Measurements from ENCODE around the gene GRIK4.

GRIK4 gene

GRCh38 chr11:120928627-120929026 lies 417.1 kb downstream of the GRIK4 start:
- H3K4me3 ChIP-seq (ENCODE audit: low read depth, low read length), result no peak overlapping the region
- DNase-seq (ENCODE audit: low read depth), result no peak
- TF ChIP-seq CTCF (IDR thresholded peaks at IDR 0.05; ENCODE audit: insufficient read depth, low read depth, low read length, missing control alignments), result no peak

- DNase-seq (ENCODE audit: low read depth), result no peak
- H3K4me3 ChIP-seq (ENCODE audit: low read depth, low read length), result no peak overlapping the region
- TF ChIP-seq CTCF (IDR thresholded peaks at IDR 0.05; ENCODE audit: insufficient read depth, low read depth, low read length, missing control alignments), result no peak
These were observed 417.5 kb downstream of the GRIK4 start for GRCh38 chr11:120929090-120929489.

- no peak overlapping the region for H3K4me3 ChIP-seq (ENCODE audit: low read depth, low read length)
- peak; percentile 85 for DNase-seq (ENCODE audit: low read depth)
- peak; percentile 80 for TF ChIP-seq CTCF (IDR thresholded peaks at IDR 0.05; ENCODE audit: insufficient read depth, low read depth, low read length, missing control alignments)
These were observed 418.2 kb downstream of the GRIK4 start for GRCh38 chr11:120929664-120930154.

DNA sequence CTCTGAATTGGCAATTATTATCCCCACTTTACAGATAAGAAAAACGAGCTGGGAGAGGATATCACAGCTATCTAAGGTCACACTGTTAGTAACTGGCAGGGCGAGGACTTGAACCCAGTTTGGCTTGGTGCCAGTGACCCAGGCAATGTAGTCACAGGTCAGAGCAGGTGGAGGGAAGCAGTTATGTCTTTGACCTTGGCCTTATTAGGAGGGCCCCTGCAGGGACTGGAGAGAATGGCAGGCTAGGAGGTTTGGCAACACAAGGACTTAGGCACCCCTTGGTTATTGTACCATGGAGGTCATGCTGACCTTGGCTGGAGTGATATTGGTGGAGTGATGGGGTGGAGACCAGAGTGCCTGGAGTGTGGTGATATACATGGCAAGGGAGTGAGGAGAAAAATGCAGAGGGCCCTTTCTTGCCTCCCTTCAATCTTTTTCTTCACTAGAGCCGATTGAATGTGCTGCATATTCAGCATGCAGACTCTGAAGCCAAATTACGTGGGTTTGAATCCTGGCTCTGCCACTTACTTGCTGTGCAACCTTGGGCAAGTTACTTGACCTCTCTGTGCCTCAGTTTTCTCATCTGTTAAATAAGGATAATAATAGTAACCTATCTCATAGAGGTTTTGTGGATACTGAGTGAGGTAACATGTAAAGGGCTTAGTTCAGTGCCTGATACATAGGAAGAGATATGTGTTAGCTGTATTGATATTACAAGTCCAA lies 419.7 kb downstream of the GRIK4 start:
- no peak overlapping the region for H3K4me3 ChIP-seq (ENCODE audit: low read depth, low read length)
- peak; percentile 45 for DNase-seq (ENCODE audit: low read depth)
- peak; percentile 36 for TF ChIP-seq CTCF (IDR thresholded peaks at IDR 0.05; ENCODE audit: insufficient read depth, low read depth, low read length, missing control alignments)

DNA sequence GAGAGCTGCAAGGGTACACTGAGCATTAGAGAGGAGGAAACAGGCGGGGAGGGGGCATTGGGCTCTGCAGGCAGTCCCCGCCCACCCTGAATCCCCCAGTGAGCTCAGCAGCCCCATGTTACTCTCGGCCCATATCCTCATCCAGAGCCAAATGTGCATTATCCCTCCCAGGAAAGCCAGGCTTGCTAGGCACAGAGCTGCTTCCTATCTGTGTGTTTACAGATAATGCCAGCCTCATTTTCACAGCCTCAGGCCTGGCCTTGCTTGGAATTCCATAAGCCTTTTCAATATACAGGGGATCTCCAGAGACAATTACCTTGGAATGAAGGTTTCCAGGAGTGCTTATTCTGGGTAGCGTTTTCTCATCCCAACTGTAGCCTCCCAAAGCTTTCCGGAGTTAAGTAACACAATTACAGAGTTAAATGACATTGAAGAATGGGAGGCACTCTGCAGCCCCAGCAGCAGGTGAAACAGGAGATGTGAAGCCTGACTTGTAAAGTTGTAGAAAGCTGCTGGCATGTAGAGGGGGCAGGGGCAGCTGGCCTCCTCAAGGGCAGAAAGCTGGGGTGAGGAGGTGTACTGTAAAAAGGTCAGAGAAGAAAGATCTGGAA lies 420.9 kb downstream of the GRIK4 start:
- TF ChIP-seq CTCF (IDR thresholded peaks at IDR 0.05; ENCODE audit: insufficient read depth, low read depth, low read length, missing control alignments), result no peak
- no peak overlapping the region for H3K4me3 ChIP-seq (ENCODE audit: low read depth, low read length)
- no peak for DNase-seq (ENCODE audit: low read depth)

GRCh38 chr11:120936356-120936755 lies 424.8 kb downstream of the GRIK4 start:
- no peak for DNase-seq (ENCODE audit: low read depth)
- TF ChIP-seq CTCF (IDR thresholded peaks at IDR 0.05; ENCODE audit: insufficient read depth, low read depth, low read length, missing control alignments), result no peak

More at GRCh38 chr11:120936356-120936755, 424.8 kb downstream of the GRIK4 start:
- no peak overlapping the region for H3K4me3 ChIP-seq (ENCODE audit: low read depth, low read length)

All from GM12865 (cell line).